Posterior cingulate gyrus (tissue), 11 donors: Measurements from ENCODE around the gene LARP4.
"Not testable (repeated sequence)": the region's sequence is repeated elsewhere in the genome, so short reads cannot be mapped to it uniquely, and the experiment has no call there.

Experiments used
- DNase-seq, 10 donors: peaks; one replicate each; pipeline versions ENCODE4 v3.0.0 to v3.0.0-alpha.2; 2020 to 2021; ENCODE audit warnings: mixed read lengths in 3 of 10
- intact Hi-C: fragments of 100-400 bp; cut with DNase I; formaldehyde crosslinking; loops from one replicate; pipeline ENCODE4 v1.15.1; 2023

LARP4 gene

DNA sequence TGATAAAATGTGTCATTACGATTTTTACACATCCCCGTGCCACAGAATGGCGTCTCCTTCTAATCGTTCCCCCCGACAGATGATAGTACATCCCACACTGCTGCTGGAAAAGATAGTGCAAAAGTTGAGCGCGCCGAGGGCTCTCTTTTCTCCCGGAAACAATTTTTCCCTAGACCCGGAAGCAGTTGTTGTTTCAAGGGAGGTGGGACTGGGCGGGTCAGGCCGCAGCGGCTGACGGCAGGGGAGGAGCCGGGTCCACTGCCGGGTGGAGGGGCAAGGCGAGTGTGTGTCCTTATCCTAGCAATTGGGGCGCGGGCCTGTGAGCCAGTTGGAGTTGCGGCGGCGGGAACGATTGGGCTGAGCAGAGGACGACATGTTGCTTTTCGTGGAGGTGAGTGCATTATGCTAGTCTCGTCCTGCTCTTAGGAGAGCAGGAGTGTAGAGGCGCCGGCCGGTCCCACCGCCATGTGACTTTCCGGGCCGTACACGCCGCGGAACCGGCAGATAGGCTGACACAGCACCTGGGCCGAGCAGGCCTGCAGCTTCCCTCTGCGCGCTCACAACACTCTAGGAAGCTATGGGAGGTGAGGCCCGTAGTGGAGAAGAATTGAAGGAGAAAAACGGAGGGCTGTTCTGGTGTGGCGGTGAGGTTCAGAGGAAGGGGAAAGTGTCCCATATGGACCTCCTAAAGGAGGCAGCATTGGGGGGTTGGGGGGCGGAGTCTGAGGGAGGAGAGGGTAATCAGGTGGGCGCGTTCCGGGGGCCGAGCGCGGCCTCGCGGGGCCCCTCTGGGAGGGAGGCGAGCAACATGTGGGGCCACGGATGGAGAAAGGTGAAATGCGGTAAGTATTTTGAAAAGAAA is at the start of gene LARP4:
Gene LARP4 (plus strand): TSS at position 248 of the 862 bp plus-strand sequence. CDS start 126 bp downstream, at position 374.
- intact Hi-C loops: no loop called here
- DNase-seq: peak; percentile 84 to 99 (median 88)

DNA sequence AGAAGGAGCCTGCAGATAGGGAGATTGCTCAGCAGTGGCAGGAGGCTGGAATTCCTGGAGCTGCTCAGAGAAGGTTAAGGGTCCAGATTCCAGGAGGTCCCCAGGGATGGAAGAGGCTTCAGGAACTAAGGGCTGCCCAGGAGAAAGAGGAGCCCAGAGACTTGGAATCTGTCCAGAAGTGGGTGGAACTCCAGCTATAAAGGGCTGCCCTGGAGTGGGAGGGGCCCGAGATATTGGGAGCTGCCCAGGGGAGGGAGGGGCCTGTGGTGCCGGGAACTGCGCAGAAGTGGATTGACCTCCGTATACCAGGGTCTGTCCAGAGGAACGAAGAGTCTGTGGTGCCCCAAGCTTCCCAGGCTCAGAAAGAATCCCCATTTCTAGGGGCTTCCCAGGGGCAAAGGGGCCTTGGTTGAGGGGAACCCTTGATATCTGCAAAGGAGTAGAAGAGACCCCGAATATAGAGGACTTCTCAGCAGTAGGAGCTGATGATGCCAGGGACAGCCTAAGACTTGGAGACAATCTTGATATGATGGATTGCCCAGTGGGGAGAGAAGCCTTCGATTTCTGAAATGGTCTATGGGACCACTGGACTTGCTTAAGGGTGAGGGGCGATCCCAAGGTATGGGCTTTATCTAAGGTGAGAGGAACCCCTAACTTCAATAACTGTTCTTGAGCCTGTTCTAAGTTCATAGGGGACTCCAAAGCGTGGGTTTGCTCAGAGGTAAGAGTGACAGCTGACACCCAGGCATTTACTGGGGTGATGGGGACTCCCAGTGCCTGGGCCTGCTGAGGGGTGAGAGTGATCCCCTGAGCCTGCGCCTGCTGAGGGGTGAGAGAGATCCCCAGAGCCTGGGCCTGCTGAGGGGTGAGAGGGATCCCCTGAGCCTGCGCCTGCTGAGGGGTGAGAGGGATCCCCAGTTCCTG is 49.3 kb upstream of the LARP4 start:
- intact Hi-C loops: no loop called here
- DNase-seq: peak in 1 of 10 donors; percentile 66

DNA sequence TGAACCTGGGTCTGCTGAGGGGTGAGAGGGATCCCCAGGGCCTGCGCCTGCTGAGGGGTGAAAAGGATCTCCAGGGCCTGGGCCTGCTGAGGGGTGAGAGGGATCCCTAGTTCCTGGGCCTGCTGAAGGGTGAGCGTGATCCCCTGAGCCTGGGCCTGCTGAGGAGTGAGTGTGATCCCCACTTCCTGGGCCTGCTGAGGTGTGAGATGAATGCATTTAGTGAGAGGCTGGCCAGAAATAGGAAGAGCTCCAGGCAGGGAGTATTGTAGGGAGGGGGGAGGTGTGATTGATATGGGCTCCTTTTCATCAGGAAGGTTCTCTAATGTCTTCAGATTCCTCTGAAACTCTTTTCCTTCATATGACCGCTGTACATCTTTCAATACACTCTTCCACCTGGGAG is 47.3 kb upstream of the LARP4 start:
- no peak for DNase-seq

DNA sequence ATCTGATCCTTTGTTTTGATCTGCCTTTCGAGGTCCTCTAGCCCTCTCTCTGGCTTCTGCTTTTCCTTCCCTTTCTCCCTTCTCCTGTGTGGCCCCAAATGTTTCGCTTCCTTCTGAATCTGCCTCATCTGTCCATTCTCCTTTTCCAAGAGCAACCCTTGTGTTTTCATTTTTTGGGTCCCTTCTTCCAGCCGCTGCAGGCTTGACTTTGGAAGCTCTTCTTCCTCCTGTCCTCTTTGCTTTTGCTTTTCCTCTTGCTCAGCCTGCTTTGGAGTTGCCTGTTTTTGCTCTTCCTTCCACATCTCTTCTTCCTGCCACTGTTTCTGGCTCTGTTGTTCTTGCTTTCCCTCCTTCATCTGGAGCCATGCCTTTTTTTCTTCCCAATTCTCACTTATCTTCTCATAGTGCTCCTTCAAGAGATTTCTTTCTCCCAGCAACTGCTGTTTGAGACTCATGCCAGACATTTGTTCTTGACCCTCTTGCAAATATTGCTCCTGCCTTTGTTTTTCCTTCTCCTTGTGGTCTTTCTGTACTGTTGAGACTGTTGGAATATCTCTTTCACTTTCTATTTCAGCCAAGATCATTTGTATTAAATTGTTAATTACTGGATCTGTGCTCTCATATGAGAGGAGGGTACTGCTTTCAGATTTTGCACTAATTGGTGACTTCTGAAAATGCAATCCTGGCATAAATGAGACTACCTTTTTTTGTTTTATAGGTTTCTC is 46.7 kb upstream of the LARP4 start:
- intact Hi-C loops: no loop called here
- DNase-seq: no peak

More for the DNA sequence above, 47.3 kb upstream of the LARP4 start:
- intact Hi-C loops: no loop called here

DNA sequence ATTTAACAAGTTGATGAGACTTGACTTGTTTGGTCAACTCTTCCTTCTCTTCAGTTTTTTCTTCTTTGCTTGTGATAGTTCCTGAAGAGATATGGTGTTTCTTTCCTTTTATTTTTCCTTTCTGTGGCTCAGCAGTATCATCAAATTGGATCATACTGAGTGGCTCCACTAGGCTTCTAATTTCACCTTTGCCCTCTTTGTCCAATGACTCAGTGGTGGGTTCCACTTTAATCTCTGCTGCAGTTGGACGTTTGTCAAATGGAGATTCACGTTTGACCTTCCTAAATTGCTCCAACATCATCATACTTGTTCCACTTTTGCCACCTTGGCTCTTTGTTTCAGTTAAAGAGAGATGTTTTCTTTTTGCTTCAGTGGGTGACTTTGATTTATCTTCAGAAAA is 45.8 kb upstream of the LARP4 start:
- intact Hi-C loops: no loop called here
- DNase-seq: no peak

DNA sequence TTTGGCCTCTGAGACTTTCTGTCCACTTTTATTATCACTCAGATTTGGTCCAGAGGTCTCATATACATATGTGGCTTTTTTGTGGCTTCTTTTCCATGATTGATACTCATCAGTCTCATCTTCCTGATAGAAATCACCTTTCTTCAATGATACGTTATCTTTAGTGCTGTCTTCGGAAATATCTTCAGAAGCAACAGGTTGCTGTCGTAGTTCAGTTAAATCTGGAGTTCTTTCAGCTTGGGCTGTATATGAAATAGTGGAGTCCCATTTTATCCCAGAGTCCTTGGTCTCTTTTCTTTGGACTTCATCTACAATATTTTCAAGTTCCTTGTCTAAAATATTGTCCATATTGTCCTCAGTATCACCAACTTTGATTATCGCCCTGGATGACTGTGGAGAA is 45.3 kb upstream of the LARP4 start:
- intact Hi-C loops: no loop called here
- no peak for DNase-seq

DNA sequence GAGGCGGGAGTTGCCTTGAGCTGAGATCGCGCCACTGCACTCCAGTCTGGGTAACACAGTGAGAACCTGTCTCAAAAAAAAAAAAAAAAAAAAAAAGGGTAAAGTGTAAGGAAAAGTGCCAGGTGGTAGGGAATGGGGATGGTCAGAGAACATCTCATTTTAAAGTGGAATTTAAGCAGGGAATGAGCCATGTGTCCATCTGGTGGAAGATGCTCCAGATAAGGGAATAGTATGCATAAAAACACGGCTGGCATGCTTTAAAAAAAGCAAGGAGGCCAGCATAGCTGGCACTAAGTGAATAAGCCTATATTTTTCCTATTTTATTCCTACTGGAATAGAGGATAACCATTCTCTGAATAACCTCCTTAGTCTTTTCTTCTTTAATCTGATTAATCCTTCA is 38.0 kb upstream of the LARP4 start:
- intact Hi-C loops: no loop called here

DNA sequence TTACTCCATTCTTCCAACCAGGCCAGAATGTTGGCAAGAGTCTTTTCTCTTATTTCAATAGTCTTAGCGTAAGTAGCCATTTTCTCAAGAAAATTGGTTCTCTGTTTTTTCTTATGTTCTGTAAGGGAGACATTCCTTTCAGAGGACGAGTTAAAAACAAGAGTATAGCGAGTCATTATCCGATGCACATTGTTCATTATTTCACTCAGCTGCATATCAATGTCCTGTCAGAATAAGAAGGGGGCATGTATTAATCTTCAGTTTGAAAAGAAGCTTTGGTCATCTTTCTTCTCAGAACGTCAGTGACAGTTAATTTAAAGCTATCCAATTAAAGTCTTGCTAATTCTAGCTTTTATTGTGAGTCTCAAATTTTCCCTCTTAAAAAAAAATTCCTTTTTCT is 37.5 kb upstream of the LARP4 start:
- intact Hi-C loops: no loop called here
- DNase-seq: no peak

More for the DNA sequence above, 38.0 kb upstream of the LARP4 start:
- DNase-seq: no peak

DNA sequence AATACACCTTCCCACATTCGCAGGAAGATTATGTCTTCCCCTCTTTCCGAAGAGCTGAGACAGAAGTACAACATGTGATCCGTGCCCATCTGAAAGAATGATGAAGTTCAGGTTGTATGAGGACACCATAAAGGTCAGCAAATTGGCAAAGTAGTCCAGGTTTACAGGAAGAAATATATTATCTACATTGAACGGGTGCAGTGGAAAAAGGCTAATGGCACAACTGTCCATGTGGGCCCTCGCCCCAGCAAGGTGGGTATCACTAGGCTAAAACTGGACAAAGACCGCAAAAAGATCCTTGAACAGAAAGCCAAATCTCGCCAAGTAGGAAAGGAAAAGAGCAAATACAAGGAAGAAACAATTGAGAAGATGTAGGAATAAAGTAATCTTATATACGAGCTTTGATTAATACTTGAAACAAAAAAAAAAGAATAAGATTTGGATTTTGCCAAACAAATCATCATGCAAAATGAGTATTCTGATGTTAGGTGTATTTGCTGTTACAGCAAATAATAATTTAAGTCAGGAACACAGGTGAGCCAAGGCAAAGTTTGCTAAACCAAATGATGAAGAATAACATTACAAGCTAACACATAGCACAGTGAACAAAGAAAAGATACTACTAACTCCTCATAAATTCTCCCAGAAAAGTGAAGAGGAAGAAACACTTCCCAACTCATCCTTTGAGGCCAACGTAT is 34.8 kb upstream of the LARP4 start:
- DNase-seq: no peak
- intact Hi-C loops: no loop called here

DNA sequence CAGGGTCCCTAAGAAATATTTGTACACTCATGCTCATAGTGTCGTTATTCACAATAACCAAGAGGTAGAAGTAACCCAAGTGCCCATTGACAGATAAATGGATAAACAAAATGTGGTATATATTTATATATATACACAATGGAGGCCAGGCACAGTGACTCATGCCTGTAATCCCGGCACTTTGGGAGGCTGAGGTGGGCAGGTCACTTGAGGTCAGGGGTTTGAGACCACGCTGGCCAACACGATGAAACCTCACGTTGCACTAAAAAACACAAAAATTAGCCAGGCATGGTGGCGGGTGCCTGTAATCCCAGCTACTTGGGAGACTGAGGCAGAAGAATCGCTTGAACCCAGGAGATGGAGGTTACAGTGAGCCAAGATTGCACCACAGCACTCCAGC is 30.0 kb upstream of the LARP4 start:
- DNase-seq, intact Hi-C loops: not testable (repeated sequence)

DNA sequence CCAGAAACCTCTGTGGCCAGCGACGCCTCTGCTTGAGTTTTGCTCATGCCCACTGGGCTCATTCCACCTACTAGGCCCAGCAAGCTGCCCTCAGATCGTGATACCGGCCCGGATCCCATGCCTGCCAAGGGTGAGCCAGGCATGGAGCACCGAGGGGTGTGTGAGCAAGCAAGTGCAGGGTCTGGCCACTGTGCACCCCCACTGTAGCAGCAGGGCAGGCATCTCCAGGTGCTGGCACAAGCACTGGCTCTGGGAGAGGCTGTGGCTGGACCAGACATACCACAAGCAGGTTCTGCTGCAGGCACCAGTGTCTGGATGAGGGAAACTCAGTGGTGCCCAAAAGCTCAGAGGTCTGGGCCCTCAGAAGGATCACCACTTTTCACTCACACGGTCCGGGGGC is 24.9 kb upstream of the LARP4 start:
- DNase-seq: no peak
- intact Hi-C loops: no loop called here

DNA sequence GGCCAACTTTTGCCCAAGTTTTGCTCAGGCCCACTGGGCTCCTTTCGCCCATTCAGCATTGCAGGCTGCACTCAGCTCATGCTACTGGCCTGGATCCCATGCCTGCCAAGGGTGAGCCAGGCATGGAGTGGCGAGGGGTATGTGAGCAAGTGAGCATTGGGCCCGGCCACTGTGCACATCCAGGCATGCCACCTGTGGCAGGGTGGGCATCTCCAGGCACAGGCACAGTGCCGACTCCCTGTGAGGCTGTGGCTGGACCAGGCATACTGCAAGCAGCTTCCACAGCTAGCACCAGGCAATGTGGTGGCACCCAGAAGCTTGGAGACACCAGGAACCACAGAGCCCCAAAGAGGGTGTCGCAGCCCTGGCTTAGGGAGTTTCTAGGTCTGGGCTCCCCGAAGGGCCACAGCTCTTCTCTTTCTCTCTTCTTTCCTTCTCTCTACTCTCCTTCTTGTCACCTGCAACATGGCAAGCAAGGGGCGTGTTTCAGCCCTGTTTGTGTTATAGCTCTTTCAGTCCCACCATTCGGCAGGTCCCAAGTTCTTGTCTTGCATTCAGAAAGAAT is 19.8 kb upstream of the LARP4 start:
- intact Hi-C loops: no loop called here
- no peak for DNase-seq

DNA sequence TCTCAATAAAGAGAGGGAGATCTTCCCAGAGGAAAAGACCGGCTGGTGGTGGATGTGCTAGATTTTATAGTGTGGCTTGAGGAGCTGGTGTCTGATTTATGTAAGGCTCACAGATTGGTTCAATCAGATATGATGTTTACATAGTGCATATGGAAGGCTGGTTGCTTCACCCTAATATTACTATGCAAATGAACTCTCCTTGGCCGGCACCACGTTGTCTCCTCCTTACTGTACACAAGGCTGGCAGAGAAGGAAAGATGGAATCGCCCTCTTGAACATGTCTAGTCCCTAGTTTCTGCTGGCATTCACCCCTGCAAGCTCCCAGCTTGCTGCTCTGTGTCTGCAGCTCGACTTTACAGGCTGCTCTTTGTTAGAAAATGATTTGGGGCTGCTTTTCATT is 13.2 kb upstream of the LARP4 start:
- no peak for DNase-seq

DNA sequence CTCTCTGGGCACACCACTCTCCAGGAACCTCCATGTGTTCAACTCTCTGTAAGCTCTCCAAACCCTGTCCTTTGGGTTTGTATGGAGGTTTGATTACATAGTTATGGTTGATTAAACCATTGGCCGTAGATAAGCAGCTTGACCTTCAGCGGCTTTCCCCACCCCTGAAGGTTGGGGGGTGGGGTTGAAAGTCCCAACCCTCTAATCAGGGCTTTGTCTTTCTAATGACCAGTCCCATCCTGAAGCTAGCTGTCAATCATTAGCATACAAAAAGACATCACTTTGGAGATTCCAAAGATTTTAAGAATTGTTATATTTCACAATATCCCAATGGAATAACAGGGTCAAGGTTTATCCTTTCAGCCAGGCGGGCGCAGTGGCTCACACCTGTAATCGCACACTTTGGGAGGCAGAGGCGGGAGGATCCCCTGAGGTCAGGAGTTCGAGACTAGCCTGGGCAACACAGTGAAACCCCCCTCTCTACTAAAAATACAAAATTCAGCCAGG is 12.7 kb upstream of the LARP4 start:
- no peak for DNase-seq
- intact Hi-C loops: no loop called here

More for the DNA sequence above, 13.2 kb upstream of the LARP4 start:
- intact Hi-C loops: no loop called here

DNA sequence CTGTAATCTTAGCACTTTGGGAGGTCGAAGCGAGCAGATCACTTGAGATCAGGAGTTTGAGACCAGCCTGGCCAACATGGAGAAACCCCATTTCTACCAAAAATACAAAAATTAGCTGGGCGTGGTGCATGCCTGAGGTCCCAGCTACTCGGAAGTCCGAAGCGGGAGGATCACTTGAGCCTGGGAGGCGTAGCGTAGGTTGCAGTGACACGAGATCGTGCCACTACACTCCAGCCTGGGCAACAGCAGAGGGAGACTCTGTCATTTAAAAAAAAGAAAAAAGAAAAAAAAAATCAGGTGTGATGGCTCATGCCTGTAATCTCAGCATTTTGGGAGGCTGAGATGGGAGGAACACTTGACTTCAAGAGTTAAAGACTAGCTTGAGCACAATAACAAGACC is 11.9 kb upstream of the LARP4 start:
- intact Hi-C loops: not testable (repeated sequence)

DNA sequence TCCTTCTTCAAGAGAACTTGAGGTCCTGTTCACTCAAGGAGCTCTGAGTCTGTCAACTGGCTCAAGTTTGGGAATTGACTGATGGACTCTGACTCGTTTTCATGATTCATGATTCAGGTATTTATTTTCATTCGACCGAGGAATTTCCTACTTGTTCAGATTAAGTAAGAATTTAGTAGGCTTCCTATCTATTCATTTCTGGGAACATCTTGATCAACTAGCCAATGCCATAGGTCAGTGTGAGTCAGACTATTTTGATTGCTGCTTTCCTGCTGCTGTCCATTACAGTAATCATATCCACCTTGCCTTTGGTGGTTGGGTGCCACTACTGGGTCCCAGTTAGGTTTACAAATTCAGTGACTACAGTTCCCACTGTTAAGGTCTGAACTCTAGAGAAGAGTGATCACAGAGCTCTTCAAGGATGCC is 10.4 kb upstream of the LARP4 start:
- intact Hi-C loops: no loop called here
- DNase-seq: no peak

More for the DNA sequence above, 11.9 kb upstream of the LARP4 start:
- DNase-seq: not testable (repeated sequence)

DNA sequence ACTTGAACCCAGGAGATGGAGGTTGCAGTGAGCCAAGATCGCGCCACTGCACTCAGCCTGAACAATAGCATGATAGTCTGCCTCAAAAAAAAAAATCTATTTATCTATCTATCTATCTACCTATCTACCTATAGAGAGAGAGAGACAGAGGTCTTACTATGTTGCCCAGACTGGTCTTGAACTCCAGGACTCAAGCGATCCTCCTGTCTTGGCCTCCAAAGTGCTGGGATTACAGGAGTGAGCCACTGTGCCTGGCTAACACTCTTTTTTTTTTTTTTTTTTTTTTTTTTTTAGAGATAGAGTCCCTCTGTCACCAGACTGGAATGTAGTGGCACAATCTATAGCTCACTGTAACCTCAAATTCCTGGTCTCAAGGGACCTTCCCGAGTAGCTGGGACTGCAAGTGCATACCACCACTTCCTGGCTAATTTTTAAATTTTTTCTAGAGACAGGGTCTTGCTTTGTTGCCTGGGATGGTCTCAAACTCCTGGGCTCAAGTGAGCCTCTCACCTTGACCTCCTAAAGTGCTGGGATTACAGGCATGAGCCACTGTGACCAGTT is 6.1 kb upstream of the LARP4 start:
- DNase-seq: no peak
- intact Hi-C loops: no loop called here

DNA sequence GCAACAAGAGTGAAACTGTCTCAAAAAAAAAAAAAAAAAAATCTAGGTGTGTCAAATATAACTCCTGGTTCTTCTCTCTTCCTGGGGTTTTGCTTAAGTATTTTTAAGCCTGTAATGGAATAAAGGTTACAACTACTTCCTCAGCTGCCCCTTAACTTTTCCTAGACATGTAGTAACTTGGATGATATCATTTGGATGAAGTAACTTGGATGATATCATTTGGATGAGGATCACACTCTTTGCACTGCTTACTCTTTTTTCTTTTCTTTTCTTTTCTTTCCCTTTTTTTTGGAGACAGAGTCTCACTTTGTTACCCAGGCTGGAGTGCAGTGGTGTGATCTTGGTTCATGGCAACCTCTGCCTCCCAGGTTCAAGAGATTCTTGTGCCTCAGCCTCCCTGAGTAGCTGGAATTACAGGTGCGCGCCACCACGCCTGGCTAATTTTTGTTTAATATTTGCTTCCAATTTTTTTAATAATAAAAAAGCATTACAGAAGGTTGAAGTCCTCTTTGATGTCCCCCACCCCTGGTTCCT is 3.5 kb upstream of the LARP4 start:
- no peak for DNase-seq
- intact Hi-C loops: no loop called here

DNA sequence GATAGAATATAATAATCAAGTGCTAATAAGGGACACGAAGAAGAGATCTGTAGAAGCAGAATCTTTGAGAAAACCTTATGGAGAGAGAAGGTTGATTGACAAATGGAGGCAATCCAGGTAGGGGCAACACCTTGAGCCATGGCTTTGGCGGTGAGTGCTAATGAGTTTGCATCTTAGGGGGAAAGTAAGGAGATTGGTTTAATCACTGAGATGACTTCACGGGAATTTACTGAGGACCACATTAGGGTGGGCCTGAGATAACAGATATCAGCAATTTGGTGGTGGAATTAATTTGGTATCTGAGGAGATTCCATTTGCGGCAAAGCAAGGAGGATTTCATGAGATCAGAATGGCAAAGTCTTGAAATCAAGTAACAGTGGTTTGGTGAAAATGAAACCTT is 1.8 kb upstream of the LARP4 start:
- DNase-seq: no peak
- intact Hi-C loops: no loop called here
